Mammary epithelial cell (primary cell): ENCODE results near the gene EP400.

Experiments used
- CTCF ChIP-seq, 2 donors: IDR thresholded peaks in 1 of 2; conservative IDR thresholded peaks in 1 of 2; 2 replicates each; pipeline ENCODE4 v1.5.1; 2011 to 2012; ENCODE audit warnings: inconsistent platforms in 2 of 2, low read length in 2 of 2, mild to moderate bottlenecking in 2 of 2, control low read depth in 1 of 2, low read depth in 1 of 2; ENCODE audit not compliant: insufficient read depth in 1 of 2; ENCODE audit errors: extremely low read depth in 1 of 2
- EZH2 ChIP-seq: IDR thresholded peaks from 2 replicates; pipeline ENCODE4 v1.6.1; 2012; ENCODE audit warnings: low read length, inconsistent platforms, borderline replicate concordance

- TF ChIP-seq CTCF (conservative IDR thresholded peaks at IDR 0.05 in 1 of 2, IDR thresholded peaks at IDR 0.05 in 1 of 2; ENCODE audit: extremely low read depth in 1 of 2, insufficient read depth in 1 of 2, low read depth in 1 of 2, low read length in 2 of 2) (no peak), EZH2 (no peak)
Observed at GRCh38 chr12:131934535-131934934, 15.2 kb upstream of the EP400 start.
